H1 (cell line): ENCODE data around the gene SCN3A. TPM values are rescaled to one million over a fixed set of nuclear protein-coding genes. Genes with fewer than 3 reads are reported as not detected.

Experiments
- CTCF ChIA-PET: fragments of 300-600 bp; sonication (Branson Sonifier 250); formaldehyde crosslinking; loops from one replicate; lab custom pipeline; 2021; ENCODE audit not compliant: partially characterized antibody; lab: Charles Lee
- POLR2A ChIA-PET: fragments of 300-600 bp; sonication (Branson Sonifier 250); formaldehyde crosslinking; loops from one replicate; lab custom pipeline; 2021; ENCODE audit warnings: inconsistent platforms; ENCODE audit not compliant: partially characterized antibody; lab: Charles Lee
- DNase-seq, 2 experiments: peaks; one replicate each; pipeline versions ENCODE4 v3.0.0 to v3.0.0-alpha.2; 2010 to 2022; ENCODE audit warnings: low spot score in 2 of 2, low read depth in 1 of 2, mixed read lengths in 1 of 2
- FAIRE-seq: peaks from 2 replicates; lab custom pipeline; 2011; peaks lifted over from hg19 to GRCh38; lab: Jason Lieb, UNC
- H2AFZ ChIP-seq: 2 replicates; pipeline ENCODE4 v1.8.1; 2012; ENCODE audit warnings: low read length, inconsistent platforms
- H2AK5ac ChIP-seq: 2 replicates; pipeline ENCODE4 v1.6.1; 2013; ENCODE audit warnings: low read depth, low read length
- H2BK120ac ChIP-seq: replicated peaks from 2 replicates; pipeline ENCODE3; 2013; ENCODE audit warnings: low read depth, low read length, inconsistent platforms
- H2BK12ac ChIP-seq: 2 replicates; pipeline ENCODE4 v1.6.1; 2013; ENCODE audit warnings: low read depth, low read length
- H2BK15ac ChIP-seq: 2 replicates; pipeline ENCODE4 v1.6.1; 2013; ENCODE audit warnings: low read length
- H2BK20ac ChIP-seq: 2 replicates; pipeline ENCODE4 v1.6.1; 2013; ENCODE audit warnings: low read length
- H2BK5ac ChIP-seq: 2 replicates; pipeline ENCODE4 v1.6.1; 2013; ENCODE audit warnings: low read depth, low read length
- H3K14ac ChIP-seq: 2 replicates; pipeline ENCODE4 v1.6.1; 2013; ENCODE audit warnings: inconsistent platforms; ENCODE audit not compliant: insufficient read length
- H3K18ac ChIP-seq: 2 replicates; pipeline ENCODE4 v1.6.1; 2013; ENCODE audit warnings: low read length; ENCODE audit errors: extremely low read depth
- H3K23ac ChIP-seq: 2 replicates; pipeline ENCODE4 v1.6.1; 2013; ENCODE audit warnings: inconsistent platforms; ENCODE audit not compliant: insufficient read length
- H3K23me2 ChIP-seq: 2 replicates; pipeline ENCODE4 v1.6.1; 2013; ENCODE audit warnings: low read depth, low read length
- H3K27ac ChIP-seq: 2 replicates; pipeline ENCODE4 v1.6.1; 2011; ENCODE audit warnings: low read depth, low read length, inconsistent platforms
- H3K27me3 ChIP-seq, 4 experiments: replicated peaks in 1 of 4; 1 replicate in 1 of 4; 2 replicates in 3 of 4; pipeline versions ENCODE4 v1.6.1 to v1.8.1; 2011 to 2013; ENCODE audit warnings: low read length in 3 of 4, mild to moderate bottlenecking in 3 of 4, inconsistent platforms in 2 of 4, mixed read lengths in 2 of 4, moderate library complexity in 1 of 4; ENCODE audit not compliant: control insufficient read depth in 3 of 4, insufficient read depth in 3 of 4; ENCODE audit errors: extremely low read depth in 1 of 4
- H3K36me3 ChIP-seq, 4 experiments: 2 replicates each; pipeline versions ENCODE4 v1.6.1 to v1.8.1; 2011 to 2013; ENCODE audit warnings: mild to moderate bottlenecking in 4 of 4, low read length in 3 of 4, moderate library complexity in 2 of 4, control low read depth in 1 of 4, inconsistent platforms in 1 of 4; ENCODE audit not compliant: insufficient read depth in 4 of 4, control insufficient read depth in 2 of 4
- H3K4ac ChIP-seq: replicated peaks from 2 replicates; pipeline ENCODE3; 2013; ENCODE audit warnings: low read length, low read depth, mixed read lengths, inconsistent platforms; ENCODE audit not compliant: insufficient read length
- H3K4me1 ChIP-seq, 4 experiments: replicated peaks in 1 of 4; 1 replicate in 1 of 4; 2 replicates in 3 of 4; pipeline versions ENCODE4 v1.6.1 to v1.8.1; 2011 to 2013; ENCODE audit warnings: low read length in 3 of 4, inconsistent platforms in 2 of 4, mixed read lengths in 1 of 4; ENCODE audit not compliant: insufficient read depth in 4 of 4, control insufficient read depth in 3 of 4
- H3K4me2 ChIP-seq, 2 experiments: 2 replicates each; pipeline versions ENCODE4 v1.6.1 to v1.8.1; 2011 to 2013; ENCODE audit warnings: low read depth in 2 of 2, low read length in 2 of 2, control low read depth in 1 of 2, inconsistent platforms in 1 of 2, mild to moderate bottlenecking in 1 of 2; ENCODE audit not compliant: insufficient read depth in 1 of 2
- H3K4me3 ChIP-seq, 4 experiments: fragments of 200-600, 300-600 bp in 1 of 4; sonication (generic), shearing (Covaris generic), sonication (Bioruptor Twin) in 1 of 4; 2 replicates each; pipeline versions ENCODE4 v1.5.1 to v1.8.1; 2011 to 2016; ENCODE audit warnings: low read length in 4 of 4, low read depth in 3 of 4, control low read depth in 2 of 4, inconsistent platforms in 2 of 4, mild to moderate bottlenecking in 2 of 4, mixed read lengths in 1 of 4, moderate library complexity in 1 of 4; ENCODE audit not compliant: insufficient read depth in 2 of 4; ENCODE audit errors: extremely low read depth in 1 of 4
- H3K56ac ChIP-seq: replicated peaks from 2 replicates; pipeline ENCODE3; 2013; ENCODE audit warnings: low read depth, mild to moderate bottlenecking, mixed read lengths, low read length, inconsistent platforms; ENCODE audit not compliant: insufficient read length
- H3K79me1 ChIP-seq: 2 replicates; pipeline ENCODE4 v1.6.1; 2013; ENCODE audit warnings: low read depth, low read length, control low read depth
- H3K79me2 ChIP-seq, 2 experiments: 2 replicates each; pipeline versions ENCODE4 v1.6.1 to v1.8.1; 2012 to 2013; ENCODE audit warnings: low read length in 2 of 2, mild to moderate bottlenecking in 2 of 2, inconsistent platforms in 1 of 2; ENCODE audit not compliant: insufficient read depth in 2 of 2, control insufficient read depth in 1 of 2
- H3K9ac ChIP-seq, 4 experiments: replicated peaks in 1 of 4; 1 replicate in 1 of 4; 2 replicates in 3 of 4; pipeline versions ENCODE4 v1.6.1 to v1.8.1; 2011 to 2013; ENCODE audit warnings: low read depth in 3 of 4, low read length in 3 of 4, control low read depth in 2 of 4, mild to moderate bottlenecking in 2 of 4, moderate library complexity in 2 of 4, inconsistent platforms in 1 of 4; ENCODE audit errors: extremely low read depth in 1 of 4
- H3K9me3 ChIP-seq, 2 experiments: 2 replicates each; pipeline versions ENCODE4 v1.6.1 to v1.8.1; 2012 to 2013; ENCODE audit warnings: mild to moderate bottlenecking in 2 of 2, moderate library complexity in 2 of 2, control low read depth in 1 of 2, inconsistent platforms in 1 of 2, low read depth in 1 of 2, low read length in 1 of 2, mixed read lengths in 1 of 2; ENCODE audit not compliant: insufficient read depth in 2 of 2
- H4K20me1 ChIP-seq, 2 experiments: replicated peaks in 1 of 2; 2 replicates each; pipeline versions ENCODE3 to v1.8.1; 2011 to 2013; ENCODE audit warnings: inconsistent platforms in 2 of 2, low read length in 2 of 2, mild to moderate bottlenecking in 1 of 2; ENCODE audit not compliant: insufficient read depth in 2 of 2, control insufficient read depth in 1 of 2
- H4K5ac ChIP-seq: 2 replicates; pipeline ENCODE4 v1.6.1; 2013; ENCODE audit warnings: low read length, low read depth, mixed read lengths, inconsistent platforms; ENCODE audit not compliant: insufficient read length
- H4K8ac ChIP-seq: 2 replicates; pipeline ENCODE4 v1.8.0; 2013; ENCODE audit warnings: mild to moderate bottlenecking, moderate library complexity, low read length, inconsistent platforms; ENCODE audit not compliant: insufficient read depth; ENCODE audit errors: extremely low read depth
- H4K91ac ChIP-seq: replicated peaks from 2 replicates; pipeline ENCODE3; 2013; ENCODE audit warnings: low read length, mixed read lengths, inconsistent platforms; ENCODE audit not compliant: insufficient read length
- CREB1 ChIP-seq: IDR thresholded peaks from 2 replicates; pipeline ENCODE4 v1.6.1; 2012; ENCODE audit warnings: inconsistent platforms
- JUN ChIP-seq: IDR thresholded peaks from 2 replicates; pipeline ENCODE4 v1.6.1; 2011; ENCODE audit warnings: low read depth, mild to moderate bottlenecking, improper control_type of control experiment, low read length
- RNF2 ChIP-seq: fragments of 200-900, 300-1000 bp; sonication (generic); IDR thresholded peaks from 2 replicates; pipeline ENCODE4 v1.7.1; 2016; ENCODE audit warnings: borderline replicate concordance, low read depth, mild to moderate bottlenecking, antibody characterized with exemption, low read length; ENCODE audit not compliant: poor library complexity, severe bottlenecking; ENCODE audit errors: missing control alignments
- ZNF274 ChIP-seq: IDR thresholded peaks from 2 replicates; pipeline ENCODE4 v1.7.0; 2012; ENCODE audit warnings: low read length, borderline replicate concordance; ENCODE audit errors: extremely low read depth
- WGBS, 2 experiments: shearing (Covaris generic) in 1 of 2; methylation state at CpG; one replicate each; pipeline versions ENCODE4 v1.1.6 to v1.1.7; 2013 to 2015; ENCODE audit warnings: low lambda C conversion rate in 2 of 2, mixed read lengths in 2 of 2, inconsistent platforms in 1 of 2, low coverage in 1 of 2, missing lambda C conversion rate in 1 of 2; ENCODE audit not compliant: insufficient replicate concordance in 2 of 2, insufficient coverage in 1 of 2, insufficient read length in 1 of 2; ENCODE audit errors: extremely low coverage in 1 of 2, missing lambda C conversion rate in 1 of 2; 5-methylcytosine and 5-hydroxymethylcytosine counted together
- polyA plus RNA-seq, 7 experiments: library from polyadenylated mRNA; depleted of rRNA in 3 of 7; stranded (reverse) in 5 of 7; unstranded in 2 of 7; fragments of >200 nt in 5 of 7; fragments of 200-250 nt in 2 of 7; gene quantifications; 1 replicate in 5 of 7; 2 replicates in 1 of 7; 4 replicates in 1 of 7; pipeline versions ENCODE4 v1.2.1 to v1.2.3, GENCODE V29; 2011 to 2013; ENCODE audit warnings: missing spikeins in 2 of 7, mixed read lengths in 2 of 7
- total RNA-seq: library from RNA; stranded (reverse); fragmentation: NEBNext Ultra II Directional; extraction: Animal tissue kit (Norgen Biotek cat#: 25700); gene quantifications from 2 replicates; pipeline ENCODE4 v1.2.1, GENCODE V29; 2021

SCN3A gene
- total and polyA plus RNA-seq, 2 of the 8 experiments (the other 6 are each of a cell fraction or from before 2014, with no cell fraction given) = 0.02 TPM; not detected in 1

GRCh38 chr2:165182029-165182428, 21.8 kb downstream of the SCN3A start:
- Histone ChIP-seq H3K27ac (no peak overlapping the region), H3K56ac (no peak overlapping the region), H2BK12ac (no peak overlapping the region), H3K14ac (no peak overlapping the region), H3K23ac (no peak overlapping the region), H3K79me1 (no peaks in the 10 kb centered on the region), H4K91ac (no peak overlapping the region), H2AK5ac (no peak overlapping the region), H3K27me3 (no peaks in the 10 kb centered on the region), H2BK5ac (no peak overlapping the region)
- no peak for DNase-seq
- POLR2A ChIA-PET = no interaction called here
- CTCF ChIA-PET = interaction anchor here (0.9 to 7.1 kb wide), 7 partner anchors 9 to 189 kb away, joined by 3 to 40 read pairs (median 4); no protein-coding TSS in a partner anchor
- TF ChIP-seq JUN (no peak), CREB1 (no peak), RNF2 (no peak), ZNF274 (no peak)
- TF ChIP-seq, all 59 proteins: peak for 0
- H3K4ac ChIP-seq = no peak overlapping the region
- H2BK20ac ChIP-seq = no peak overlapping the region
- no peaks in the 10 kb centered on the region for H3K9me3 ChIP-seq
- H4K5ac ChIP-seq = no peak overlapping the region
- no peaks in the 10 kb centered on the region for H3K4me1 ChIP-seq
- no peak overlapping the region for H2BK15ac ChIP-seq
- H3K79me2 ChIP-seq = no peaks in the 10 kb centered on the region
- H3K4me2 ChIP-seq = no peak overlapping the region
- no peak for FAIRE-seq
- H3K18ac ChIP-seq = no peak overlapping the region
- H3K4me3 ChIP-seq = no peak overlapping the region
- H4K8ac ChIP-seq = no peak overlapping the region
- no peaks in the 10 kb centered on the region for H4K20me1 ChIP-seq
- 91% methylated on average over 2 of the region's 2 CpGs; no CpG with 5 or more reads in 1 of the 2 experiments for WGBS, 2 experiments
- no peak overlapping the region for H3K9ac ChIP-seq
- no peaks in the 10 kb centered on the region; a peak in 1 of 8 replicates for H3K36me3 ChIP-seq
- H2BK120ac ChIP-seq = no peak overlapping the region
- H3K23me2 ChIP-seq = no peaks in the 10 kb centered on the region; the same call in 1 of the 2 replicates
- H2AFZ ChIP-seq = no peak overlapping the region
